ENCODE data around the gene CDC42BPA. TPM values are rescaled to one million over a fixed set of nuclear protein-coding genes. Genes with fewer than 3 reads are reported as not detected.

Gene CDC42BPA
- polyA plus RNA-seq, 2 of the 4 experiments (the other 2 are of a cell fraction) = 11.4 to 28.4 TPM

DNA sequence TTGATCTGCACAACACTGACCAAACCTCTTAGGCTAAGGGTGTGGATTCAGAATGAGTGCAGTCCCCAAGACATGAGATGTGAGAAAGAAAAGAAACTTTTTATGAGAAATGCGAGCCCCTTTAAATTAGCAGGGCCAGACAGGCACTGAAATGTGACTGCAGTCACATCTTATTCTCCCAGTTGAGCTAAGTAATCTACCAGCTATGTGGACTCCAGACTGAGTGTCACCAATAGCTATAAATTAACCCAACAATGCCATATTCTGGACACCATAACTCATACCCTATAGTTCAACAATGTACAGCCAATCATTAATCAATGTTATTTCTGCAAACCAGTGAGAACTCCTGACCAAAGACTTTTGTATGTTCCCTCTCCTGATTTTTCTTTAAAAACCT lies 225.0 kb downstream of the CDC42BPA start:
- H3K27ac ChIP-seq = no peak overlapping the region
- CTCF ChIA-PET = interaction anchor here (0.5 kb wide), 1 partner anchor 12 kb away, joined by 3 read pairs; no protein-coding TSS in a partner anchor
- no peak overlapping the region for H3K4me3 ChIP-seq
- DNase-seq (ENCODE audit: low read depth in 1 of 2, low spot score in 1 of 2) (no peak), FAIRE-seq (no peak), ATAC-seq (no peak)
- H3K4me1 ChIP-seq = peaks cover 8% of the 10 kb centered on the region
- TF ChIP-seq RNF2 (IDR thresholded peaks at IDR 0.05; ENCODE audit: borderline replicate concordance, low read depth) = no peak
- no peak for TF ChIP-seq PHF8 (IDR thresholded peaks at IDR 0.05; ENCODE audit: borderline replicate concordance, low read depth)
- no peak for TF ChIP-seq SMC3 (IDR thresholded peaks at IDR 0.05)
- no peak for TF ChIP-seq RFX5 (IDR thresholded peaks at IDR 0.05)
- TF ChIP-seq HOXA7 (CRISPR knock-in tag; IDR thresholded peaks at IDR 0.05) = no peak
- TF ChIP-seq, protein P1, sequence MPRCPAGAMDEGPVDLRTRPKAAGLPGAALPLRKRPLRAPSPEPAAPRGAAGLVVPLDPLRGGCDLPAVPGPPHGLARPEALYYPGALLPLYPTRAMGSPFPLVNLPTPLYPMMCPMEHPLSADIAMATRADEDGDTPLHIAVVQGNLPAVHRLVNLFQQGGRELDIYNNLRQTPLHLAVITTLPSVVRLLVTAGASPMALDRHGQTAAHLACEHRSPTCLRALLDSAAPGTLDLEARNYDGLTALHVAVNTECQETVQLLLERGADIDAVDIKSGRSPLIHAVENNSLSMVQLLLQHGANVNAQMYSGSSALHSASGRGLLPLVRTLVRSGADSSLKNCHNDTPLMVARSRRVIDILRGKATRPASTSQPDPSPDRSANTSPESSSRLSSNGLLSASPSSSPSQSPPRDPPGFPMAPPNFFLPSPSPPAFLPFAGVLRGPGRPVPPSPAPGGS (IDR thresholded peaks at IDR 0.05) = no peak
- no peak for TF ChIP-seq EP300 (IDR thresholded peaks at IDR 0.05)
- TF ChIP-seq POLR2AphosphoS2 (conservative IDR thresholded peaks at IDR 0.05; ENCODE audit: low read length) = no peak
- TF ChIP-seq KDM5A (IDR thresholded peaks at IDR 0.05) = no peak
- TF ChIP-seq, protein P2, sequence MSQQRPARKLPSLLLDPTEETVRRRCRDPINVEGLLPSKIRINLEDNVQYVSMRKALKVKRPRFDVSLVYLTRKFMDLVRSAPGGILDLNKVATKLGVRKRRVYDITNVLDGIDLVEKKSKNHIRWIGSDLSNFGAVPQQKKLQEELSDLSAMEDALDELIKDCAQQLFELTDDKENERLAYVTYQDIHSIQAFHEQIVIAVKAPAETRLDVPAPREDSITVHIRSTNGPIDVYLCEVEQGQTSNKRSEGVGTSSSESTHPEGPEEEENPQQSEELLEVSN (IDR thresholded peaks at IDR 0.05; ENCODE audit: borderline replicate concordance, low read depth) = no peak
- TF ChIP-seq HOXB13 (CRISPR knock-in tag; IDR thresholded peaks at IDR 0.05; ENCODE audit: low read depth) = no peak
- no peak for TF ChIP-seq EHMT2 (IDR thresholded peaks at IDR 0.05; ENCODE audit: low read depth)
- TF ChIP-seq, protein P3, sequence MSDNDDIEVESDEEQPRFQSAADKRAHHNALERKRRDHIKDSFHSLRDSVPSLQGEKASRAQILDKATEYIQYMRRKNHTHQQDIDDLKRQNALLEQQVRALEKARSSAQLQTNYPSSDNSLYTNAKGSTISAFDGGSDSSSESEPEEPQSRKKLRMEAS (IDR thresholded peaks at IDR 0.05) = no peak
- no peak for TF ChIP-seq MAFK (IDR thresholded peaks at IDR 0.05; ENCODE audit: partially characterized antibody)
- TF ChIP-seq ZFP36 (IDR thresholded peaks at IDR 0.05; ENCODE audit: borderline replicate concordance, partially characterized antibody) = no peak
- H3K4me2 ChIP-seq = no peak overlapping the region
- H3K9me3 ChIP-seq = no peaks in the 10 kb centered on the region
- 83% methylated on average over 1 of the region's 1 CpG for WGBS (ENCODE audit: missing lambda C conversion rate)
- POLR2A ChIA-PET = no interaction called here

DNA sequence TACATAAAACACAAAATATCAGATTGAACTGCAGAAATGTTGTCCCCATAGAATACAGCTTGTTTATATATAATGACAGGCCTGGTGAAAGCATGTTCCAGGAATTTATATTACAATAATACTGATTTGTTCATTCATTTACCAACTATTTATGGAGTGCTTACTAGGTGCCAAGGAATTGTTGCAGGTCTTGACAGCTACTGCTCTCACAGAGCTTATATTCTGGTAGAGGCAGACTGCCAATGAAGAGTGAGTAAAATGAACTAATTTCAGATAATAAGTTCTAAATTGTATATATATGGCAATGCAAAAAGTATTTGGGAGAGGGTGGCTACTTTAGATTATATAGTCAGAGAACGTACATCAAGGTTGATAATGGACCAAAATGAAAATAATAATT lies 226.2 kb downstream of the CDC42BPA start:
- CTCF ChIA-PET = interaction anchor here (0.5 kb wide), 1 partner anchor 78 kb away, joined by 3 read pairs; no protein-coding TSS in a partner anchor

DNA sequence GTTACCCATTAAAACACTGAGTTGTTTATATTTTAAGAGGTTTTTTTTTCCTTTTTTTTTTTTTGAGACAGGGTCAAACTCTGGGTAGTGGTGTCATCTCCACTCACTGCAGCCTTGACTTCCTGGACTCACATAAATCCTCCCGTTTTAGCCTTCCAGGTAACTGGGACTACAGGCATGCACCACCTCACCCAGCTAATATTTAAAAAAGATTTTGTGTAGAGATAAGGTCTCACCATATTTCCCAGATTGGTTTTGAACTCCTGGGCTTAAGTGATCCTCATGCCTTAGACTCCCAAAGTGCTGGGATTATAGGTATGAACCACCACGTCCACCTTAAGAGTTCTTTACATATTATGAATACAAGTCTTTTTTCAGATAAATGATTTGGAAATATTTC lies 231.7 kb downstream of the CDC42BPA start:
- H3K4me1 ChIP-seq = no peaks in the 10 kb centered on the region
- H3K4me2 ChIP-seq = no peak overlapping the region
- H3K4me3 ChIP-seq = no peak overlapping the region
- POLR2A ChIA-PET = no interaction called here
- CTCF ChIA-PET = no interaction called here
- FAIRE-seq = no peak
- WGBS (ENCODE audit: missing lambda C conversion rate) = 84% methylated on average over 2 of the region's 2 CpGs
- TF ChIP-seq HEYL (CRISPR knock-in tag; IDR thresholded peaks at IDR 0.05) = no peak
- no peaks in the 10 kb centered on the region for H3K9me3 ChIP-seq
- DNase-seq (ENCODE audit: low read depth in 1 of 2, low spot score in 1 of 2) = no peak
- ATAC-seq = no peak
- H3K27ac ChIP-seq = no peak overlapping the region

More for the DNA sequence above, 226.2 kb downstream of the CDC42BPA start:
- H3K27ac ChIP-seq = no peak overlapping the region
- DNase-seq (ENCODE audit: low read depth in 1 of 2, low spot score in 1 of 2) (no peak), ATAC-seq (no peak), FAIRE-seq (no peak)
- POLR2A ChIA-PET = no interaction called here
- no peaks in the 10 kb centered on the region for H3K9me3 ChIP-seq
- no peak for TF ChIP-seq FOSL2 (IDR thresholded peaks at IDR 0.05)
- TF ChIP-seq FOSL2 (CRISPR knock-in tag; IDR thresholded peaks at IDR 0.05) = no peak
- no peak for TF ChIP-seq GATA3 (IDR thresholded peaks at IDR 0.05; ENCODE audit: borderline replicate concordance)
- TF ChIP-seq TFCP2L1 (CRISPR knock-in tag; IDR thresholded peaks at IDR 0.05) = no peak
- 88% methylated on average over 1 of the region's 1 CpG for WGBS (ENCODE audit: missing lambda C conversion rate)
- peaks cover 8% of the 10 kb centered on the region for H3K4me1 ChIP-seq
- no peak overlapping the region for H3K4me2 ChIP-seq
- no peak overlapping the region for H3K4me3 ChIP-seq
